ENCODE data around the gene LPAR5.

- TF ChIP-seq CTCF (conservative IDR thresholded peaks at IDR 0.05; ENCODE audit: low read length) (no peak), EZH2phosphoT487 (IDR thresholded peaks at IDR 0.05; ENCODE audit: borderline replicate concordance) (no peak)
Measured at GRCh38 chr12:6613015-6613775, 22.6 kb downstream of the LPAR5 start.

Measured in Loucy (cell line).